IPS DF 4.7 (cell line): ENCODE measurements around the gene FERMT2.
"Not testable (repeated sequence)": the region's sequence is repeated elsewhere in the genome, so short reads cannot be mapped to it uniquely, and the experiment has no call there.

Experiments used
- DNase-seq: peaks from one replicate; pipeline ENCODE4 v3.0.0-alpha.2; 2013; ENCODE audit warnings: low spot score; ENCODE audit errors: extremely low read depth

Gene FERMT2

GRCh38 chr14:52864893-52865292 lies 86.0 kb downstream of the FERMT2 start:
- DNase-seq, result not testable (repeated sequence)

GRCh38 chr14:52863334-52863700 lies 87.5 kb downstream of the FERMT2 start:
- DNase-seq, result no peak

- DNase-seq, result no peak
Observed at GRCh38 chr14:52862632-52863333, 88.1 kb downstream of the FERMT2 start.

GRCh38 chr14:52861403-52861802 lies 89.4 kb downstream of the FERMT2 start:
- DNase-seq, result no peak

- DNase-seq, result no peak
Observed at GRCh38 chr14:52860910-52861309, 89.9 kb downstream of the FERMT2 start.

- DNase-seq, result no peak
Observed at GRCh38 chr14:52860209-52860608, 90.6 kb downstream of the FERMT2 start.

GRCh38 chr14:52856139-52856538 lies 94.7 kb downstream of the FERMT2 start:
- no peak for DNase-seq

GRCh38 chr14:52853522-52853854 lies 97.4 kb downstream of the FERMT2 start:
- no peak for DNase-seq

- DNase-seq, result no peak
Observed at GRCh38 chr14:52852810-52853521, 97.9 kb downstream of the FERMT2 start.

- no peak for DNase-seq
Observed at GRCh38 chr14:52850451-52850909, 100.4 kb downstream of the FERMT2 start.

- DNase-seq, result no peak
Observed at GRCh38 chr14:52848626-52849025, 102.2 kb downstream of the FERMT2 start.

- no peak for DNase-seq
Observed at GRCh38 chr14:52846591-52846990, 104.3 kb downstream of the FERMT2 start.

GRCh38 chr14:52845081-52845480 lies 105.8 kb downstream of the FERMT2 start:
- DNase-seq, result no peak

- no peak for DNase-seq
Observed at GRCh38 chr14:52844262-52845060, 106.4 kb downstream of the FERMT2 start.

GRCh38 chr14:52840877-52841276 lies 110.0 kb downstream of the FERMT2 start:
- DNase-seq, result no peak

- no peak for DNase-seq
Observed at GRCh38 chr14:52837451-52837850, 113.4 kb downstream of the FERMT2 start.

- DNase-seq, result no peak
Observed at GRCh38 chr14:52836063-52836462, 114.8 kb downstream of the FERMT2 start.

GRCh38 chr14:52835122-52835903 lies 115.5 kb downstream of the FERMT2 start:
- DNase-seq, result no peak

GRCh38 chr14:52834440-52834842 lies 116.4 kb downstream of the FERMT2 start:
- DNase-seq, result no peak

- DNase-seq, result no peak
Observed at GRCh38 chr14:52833891-52834290, 117.0 kb downstream of the FERMT2 start.

- no peak for DNase-seq
Observed at GRCh38 chr14:52829527-52830185, 121.2 kb downstream of the FERMT2 start.
